GM12872 (cell line): ENCODE data around the gene EBF3.

Source experiments
- TF ChIP-seq, protein P1 (sequence below): IDR thresholded peaks from 3 replicates; pipeline ENCODE4 v1.5.1; 2011; ENCODE audit warnings: low read depth, mild to moderate bottlenecking, low read length, moderate library complexity; ENCODE audit not compliant: insufficient read depth

EBF3 gene

GRCh38 chr10:129865413-129865812 is 98.7 kb downstream of the EBF3 start:
- TF ChIP-seq, protein P1, sequence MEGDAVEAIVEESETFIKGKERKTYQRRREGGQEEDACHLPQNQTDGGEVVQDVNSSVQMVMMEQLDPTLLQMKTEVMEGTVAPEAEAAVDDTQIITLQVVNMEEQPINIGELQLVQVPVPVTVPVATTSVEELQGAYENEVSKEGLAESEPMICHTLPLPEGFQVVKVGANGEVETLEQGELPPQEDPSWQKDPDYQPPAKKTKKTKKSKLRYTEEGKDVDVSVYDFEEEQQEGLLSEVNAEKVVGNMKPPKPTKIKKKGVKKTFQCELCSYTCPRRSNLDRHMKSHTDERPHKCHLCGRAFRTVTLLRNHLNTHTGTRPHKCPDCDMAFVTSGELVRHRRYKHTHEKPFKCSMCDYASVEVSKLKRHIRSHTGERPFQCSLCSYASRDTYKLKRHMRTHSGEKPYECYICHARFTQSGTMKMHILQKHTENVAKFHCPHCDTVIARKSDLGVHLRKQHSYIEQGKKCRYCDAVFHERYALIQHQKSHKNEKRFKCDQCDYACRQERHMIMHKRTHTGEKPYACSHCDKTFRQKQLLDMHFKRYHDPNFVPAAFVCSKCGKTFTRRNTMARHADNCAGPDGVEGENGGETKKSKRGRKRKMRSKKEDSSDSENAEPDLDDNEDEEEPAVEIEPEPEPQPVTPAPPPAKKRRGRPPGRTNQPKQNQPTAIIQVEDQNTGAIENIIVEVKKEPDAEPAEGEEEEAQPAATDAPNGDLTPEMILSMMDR, result no peak

DNA sequence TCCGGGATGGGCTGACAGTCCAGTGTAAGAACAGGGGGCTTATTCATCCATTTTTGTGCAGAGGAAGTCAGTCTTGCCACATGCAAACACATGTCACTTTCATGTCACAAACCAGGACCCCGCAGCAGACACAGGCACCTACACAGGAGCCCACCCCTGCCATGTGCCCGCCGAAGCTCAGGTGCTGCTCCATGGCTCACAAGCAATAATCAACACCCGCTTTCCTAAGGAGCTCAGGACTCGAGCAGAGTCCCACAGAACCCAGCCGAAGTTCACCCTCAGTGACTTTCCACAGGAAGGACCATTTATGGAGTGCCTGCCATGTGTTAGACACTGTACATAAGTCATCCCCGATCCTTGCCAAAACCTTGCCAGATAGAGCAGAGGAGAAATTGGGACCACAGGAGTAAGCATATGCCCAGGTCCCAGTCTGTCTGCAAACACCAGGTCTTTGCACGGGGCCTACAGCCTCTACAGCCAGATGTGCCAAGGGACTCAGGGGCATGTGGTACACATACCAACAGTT is 99.4 kb downstream of the EBF3 start:
- TF ChIP-seq, protein P1, result no peak

GRCh38 chr10:129864082-129864481 is 100.0 kb downstream of the EBF3 start:
- TF ChIP-seq, protein P1, result no peak

- TF ChIP-seq, protein P1, result no peak
These were observed 100.8 kb downstream of the EBF3 start for GRCh38 chr10:129863201-129863663.

GRCh38 chr10:129861776-129862531 is 102.1 kb downstream of the EBF3 start:
- TF ChIP-seq, protein P1, result no peak

DNA sequence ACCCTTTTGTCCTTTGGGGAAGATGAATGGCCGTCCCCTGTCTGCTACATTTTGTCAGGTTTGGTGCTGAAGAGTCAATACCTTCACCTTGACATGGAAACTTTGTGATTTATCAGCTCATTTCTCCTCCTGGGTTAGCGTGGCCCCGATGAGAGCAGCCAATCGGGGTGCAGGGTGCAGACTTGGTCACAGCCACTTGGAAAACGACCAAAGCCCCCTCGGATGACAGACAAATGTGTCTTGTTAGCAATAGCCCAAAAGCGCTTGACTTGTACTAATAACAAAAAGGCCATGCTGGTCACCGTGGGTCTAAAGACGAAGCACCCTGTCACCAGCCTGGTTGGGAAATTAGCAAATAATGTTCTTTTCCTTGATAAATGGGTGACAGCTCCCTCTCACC is 103.7 kb downstream of the EBF3 start:
- TF ChIP-seq, protein P1, result no peak

- TF ChIP-seq, protein P1, result no peak
These were observed 104.5 kb downstream of the EBF3 start for GRCh38 chr10:129859536-129859935.
